IMR-90 (cell line): ENCODE measurements around the gene ANKH. TPM values are rescaled to one million over a fixed set of nuclear protein-coding genes. Genes with fewer than 3 reads are reported as not detected.

Experiments used
- ATAC-seq: fragments of 200-7000 bp; cut with Tn5 transposase; 2 replicates; pipeline ENCODE4 v1.9.1; 2020; ENCODE audit warnings: low read depth, mild to moderate bottlenecking, moderate library complexity
- BruUV-seq: library from RNA; stranded (reverse); fragments of 400-500 nt; replicated peaks from 2 replicates; lab custom pipeline; 2021; lab: Mats Ljungman, UMichigan
- CTCF ChIA-PET: fragments of 300-600 bp; formaldehyde crosslinking; extraction: SDS; loops from one replicate; lab custom pipeline; 2021; ENCODE audit warnings: antibody characterized with exemption; lab: Yijun Ruan, JAX
- POLR2A ChIA-PET: fragments of 300-600 bp; sonication (Branson Sonifier 250); formaldehyde crosslinking; loops from one replicate; lab custom pipeline; 2022; ENCODE audit warnings: antibody characterized with exemption; ENCODE audit not compliant: unreplicated experiment; lab: Charles Lee
- DNase-seq: peaks from one replicate; pipeline ENCODE4 v3.0.0; 2013
- H2AFZ ChIP-seq: replicated peaks from 2 replicates; pipeline ENCODE3; 2013; ENCODE audit warnings: low read length, mild to moderate bottlenecking; ENCODE audit not compliant: poor library complexity
- H2AK5ac ChIP-seq: 2 replicates; pipeline ENCODE4 v1.6.1; 2013; ENCODE audit warnings: low read depth, low read length, inconsistent platforms
- H2AK9ac ChIP-seq: replicated peaks from 2 replicates; pipeline ENCODE3; 2013; ENCODE audit warnings: mild to moderate bottlenecking, low read depth, low read length, moderate library complexity; ENCODE audit not compliant: poor library complexity
- H2BK120ac ChIP-seq: 2 replicates; pipeline ENCODE4 v1.6.1; 2013; ENCODE audit warnings: low read depth, low read length, inconsistent platforms
- H2BK15ac ChIP-seq: 3 replicates; pipeline ENCODE4 v1.6.1; 2013; ENCODE audit warnings: low read depth, low read length, inconsistent platforms
- H2BK20ac ChIP-seq: 2 replicates; pipeline ENCODE4 v1.6.1; 2013; ENCODE audit warnings: low read depth, mild to moderate bottlenecking, inconsistent platforms, low read length, moderate library complexity
- H2BK5ac ChIP-seq: 2 replicates; pipeline ENCODE4 v1.6.1; 2013; ENCODE audit warnings: mild to moderate bottlenecking, low read depth, low read length, inconsistent platforms; ENCODE audit not compliant: poor library complexity, severe bottlenecking
- H3K14ac ChIP-seq: replicated peaks from 2 replicates; pipeline ENCODE4 v1.6.1; 2013; ENCODE audit warnings: low read depth, low read length, inconsistent platforms
- H3K18ac ChIP-seq: 2 replicates; pipeline ENCODE4 v1.6.1; 2013; ENCODE audit warnings: low read depth, low read length, control low read depth
- H3K23ac ChIP-seq: 2 replicates; pipeline ENCODE4 v1.6.1; 2013; ENCODE audit warnings: low read depth, low read length, inconsistent platforms
- H3K27ac ChIP-seq: 2 replicates; pipeline ENCODE4 v1.5.1; 2013; ENCODE audit warnings: mild to moderate bottlenecking, control low read depth, low read length; ENCODE audit not compliant: insufficient read depth
- H3K27me3 ChIP-seq: 2 replicates; pipeline ENCODE4 v1.6.1; 2013; ENCODE audit warnings: low read length; ENCODE audit not compliant: control insufficient read depth, insufficient read depth
- H3K36me3 ChIP-seq: 2 replicates; pipeline ENCODE4 v1.6.1; 2013; ENCODE audit warnings: low read length, mixed read lengths; ENCODE audit not compliant: control insufficient read depth, insufficient read depth
- H3K4ac ChIP-seq: 2 replicates; pipeline ENCODE4 v1.6.1; 2013; ENCODE audit warnings: low read depth, low read length, inconsistent platforms
- H3K4me1 ChIP-seq: 2 replicates; pipeline ENCODE4 v1.6.1; 2013; ENCODE audit warnings: low read length, mixed read lengths; ENCODE audit not compliant: control insufficient read depth, insufficient read depth
- H3K4me2 ChIP-seq: 2 replicates; pipeline ENCODE4 v1.6.1; 2013; ENCODE audit warnings: low read depth, mild to moderate bottlenecking, control low read depth, low read length, moderate library complexity
- H3K4me3 ChIP-seq: 2 replicates; pipeline ENCODE4 v1.5.1; 2013; ENCODE audit warnings: low read depth, mild to moderate bottlenecking, control low read depth, low read length, moderate library complexity; ENCODE audit not compliant: insufficient read depth
- H3K56ac ChIP-seq: 2 replicates; pipeline ENCODE4 v1.6.1; 2013; ENCODE audit warnings: low read length, inconsistent platforms; ENCODE audit not compliant: insufficient read depth; ENCODE audit errors: extremely low read depth
- H3K79me1 ChIP-seq, 2 experiments: 2 replicates each; pipeline ENCODE4 v1.6.1; 2013; ENCODE audit warnings: low read length in 2 of 2, inconsistent platforms in 1 of 2, low read depth in 1 of 2
- H3K9ac ChIP-seq: 2 replicates; pipeline ENCODE4 v1.6.1; 2013; ENCODE audit warnings: low read depth, low read length, control low read depth
- H3K9me1 ChIP-seq: 2 replicates; pipeline ENCODE4 v1.6.1; 2013; ENCODE audit warnings: low read length, inconsistent platforms; ENCODE audit not compliant: insufficient read depth
- H3K9me3 ChIP-seq: 2 replicates; pipeline ENCODE4 v1.6.1; 2013; ENCODE audit warnings: low read length; ENCODE audit not compliant: control insufficient read depth, insufficient read depth
- H4K20me1 ChIP-seq: 2 replicates; pipeline ENCODE4 v1.6.1; 2013; ENCODE audit warnings: low read length, inconsistent platforms; ENCODE audit not compliant: insufficient read depth
- H4K5ac ChIP-seq: 2 replicates; pipeline ENCODE4 v1.6.1; 2013; ENCODE audit warnings: mild to moderate bottlenecking, low read depth, low read length, control low read depth
- H4K8ac ChIP-seq, 2 experiments: 2 replicates each; pipeline ENCODE4 v1.6.1; 2013; ENCODE audit warnings: low read depth in 2 of 2, low read length in 2 of 2, control low read depth in 1 of 2, inconsistent platforms in 1 of 2
- H4K91ac ChIP-seq: 2 replicates; pipeline ENCODE4 v1.6.1; 2013; ENCODE audit warnings: low read depth, low read length, inconsistent platforms; ENCODE audit not compliant: insufficient read depth
- BHLHE40 ChIP-seq: fragments of 150-350 bp; IDR thresholded peaks from 2 replicates; pipeline ENCODE4 v1.6.1; 2016; ENCODE audit warnings: mild to moderate bottlenecking, low read depth, low read length
- CEBPB ChIP-seq: IDR thresholded peaks from 2 replicates; pipeline ENCODE4 v1.6.1; 2012; ENCODE audit warnings: low read depth, low read length, improper control_type of control experiment
- CHD1 ChIP-seq: IDR thresholded peaks from 2 replicates; pipeline ENCODE4 v1.6.1; 2012; ENCODE audit warnings: low read depth, low read length, improper control_type of control experiment
- ELK1 ChIP-seq: fragments of 150-350 bp; IDR thresholded peaks from 2 replicates; pipeline ENCODE4 v1.6.1; 2016; ENCODE audit warnings: low read depth, mild to moderate bottlenecking, low read length, moderate library complexity, borderline replicate concordance
- FOS ChIP-seq: fragments of 150-350 bp; IDR thresholded peaks from 2 replicates; pipeline ENCODE4 v1.6.1; 2016; ENCODE audit warnings: low read depth, low read length
- MAFK ChIP-seq: IDR thresholded peaks from 2 replicates; pipeline ENCODE4 v1.6.1; 2012; ENCODE audit warnings: low read depth, low read length, improper control_type of control experiment
- MAZ ChIP-seq: IDR thresholded peaks from 2 replicates; pipeline ENCODE4 v1.6.1; 2012; ENCODE audit warnings: low read depth, mild to moderate bottlenecking, low read length, improper control_type of control experiment, moderate library complexity, borderline replicate concordance
- MXI1 ChIP-seq: IDR thresholded peaks from 2 replicates; pipeline ENCODE4 v1.6.1; 2012; ENCODE audit warnings: low read depth, mild to moderate bottlenecking, low read length, moderate library complexity, borderline replicate concordance
- NFE2L2 ChIP-seq: fragments of 150-350 bp; IDR thresholded peaks from 2 replicates; pipeline ENCODE4 v1.6.1; 2016; ENCODE audit warnings: low read depth, mild to moderate bottlenecking, low read length
- POLR2A ChIP-seq: IDR thresholded peaks from 2 replicates; pipeline ENCODE4 v1.6.1; 2012; ENCODE audit warnings: mild to moderate bottlenecking, low read depth, low read length
- RAD21 ChIP-seq: IDR thresholded peaks from 2 replicates; pipeline ENCODE4 v1.6.1; 2012; ENCODE audit warnings: low read length, improper control_type of control experiment
- RCOR1 ChIP-seq: IDR thresholded peaks from 2 replicates; pipeline ENCODE4 v1.6.1; 2012; ENCODE audit warnings: mild to moderate bottlenecking, low read length, improper control_type of control experiment; ENCODE audit not compliant: insufficient replicate concordance
- RFX5 ChIP-seq: IDR thresholded peaks from 2 replicates; pipeline ENCODE4 v1.8.0; 2012; ENCODE audit warnings: low read depth, mild to moderate bottlenecking, low read length, moderate library complexity
- SMC3 ChIP-seq: fragments of 150-350 bp; IDR thresholded peaks from 2 replicates; pipeline ENCODE4 v1.6.1; 2016; ENCODE audit warnings: low read depth, mild to moderate bottlenecking, antibody characterized with exemption, low read length, moderate library complexity
- WGBS, 2 experiments: methylation state at CpG; one replicate each; pipeline versions ENCODE4 v1.1.5 to v1.1.7; 2013; ENCODE audit warnings: missing lambda C conversion rate in 2 of 2; ENCODE audit not compliant: insufficient read length in 1 of 2; ENCODE audit errors: extremely low coverage in 2 of 2; 5-methylcytosine and 5-hydroxymethylcytosine counted together
- dilution Hi-C: fragments of 300-500 bp; cut with HindIII; formaldehyde crosslinking; loops from one replicate; pipeline ENCODE4 v1.14.3; 2018; ENCODE audit warnings: low sequenced_read_pairs; ENCODE audit not compliant: unreplicated experiment
- in situ Hi-C: fragments of 300-500 bp; cut with MboI; formaldehyde crosslinking; loops from 3 replicates; pipeline ENCODE4 v1.14.3; 2019; ENCODE audit warnings: low sequenced_read_pairs, inconsistent platforms, mixed read lengths
- intact Hi-C: fragments of 100-400 bp; cut with micrococcal nuclease; formaldehyde crosslinking; loops from 2 replicates; pipeline ENCODE4 v1.10.0; 2022
- polyA plus RNA-seq, 3 experiments: library from polyadenylated mRNA; depleted of rRNA; stranded (reverse); fragments of >200 nt; gene quantifications; 2 replicates each; pipeline ENCODE4 v1.2.3, GENCODE V29; 2012; ENCODE audit warnings: low replicate concordance in 1 of 3
- total RNA-seq: library from RNA; depleted of rRNA; stranded (reverse); fragments of >200 nt; gene quantifications from 2 replicates; pipeline ENCODE4 v1.2.3, GENCODE V29; 2012
- TF ChIP-seq, protein P1 (sequence below): fragments of 150-350 bp; IDR thresholded peaks from 2 replicates; pipeline ENCODE4 v1.6.1; 2017; ENCODE audit warnings: mild to moderate bottlenecking, antibody characterized with exemption, low read length, low read depth

ANKH gene
- total and polyA plus RNA-seq, 2 of the 4 experiments (the other 2 are of a cell fraction): 5.2 to 17.2 TPM

GRCh38 chr5:14674983-14675854 is 196.4 kb downstream of the ANKH start (continued):
- no peak for TF ChIP-seq MXI1
- TF ChIP-seq CEBPB: no peak

DNA sequence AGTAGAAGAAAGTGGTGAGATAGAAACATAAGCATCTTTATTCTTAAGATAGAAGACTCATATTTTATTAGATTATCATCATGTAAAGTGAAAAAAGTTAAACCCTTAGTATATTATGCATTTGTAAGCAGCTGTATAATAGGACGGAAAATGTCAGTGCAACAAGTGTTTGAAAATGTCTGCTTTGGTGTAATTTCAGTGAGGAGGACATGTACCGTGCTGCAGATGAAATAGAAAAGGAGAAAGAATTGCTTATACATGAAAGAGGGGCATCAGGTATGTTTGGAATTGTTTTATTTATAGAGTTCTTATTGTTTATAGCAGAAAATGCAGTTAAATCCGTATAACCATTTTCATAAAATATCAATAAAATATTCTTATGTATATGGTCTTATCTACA is 198.1 kb downstream of the ANKH start:
- dilution Hi-C loops (no loop called here), in situ Hi-C loops (loop anchor here (25.0 kb wide), 2 partner anchors 561 to 686 kb away; no protein-coding TSS in a partner anchor)

More for the DNA sequence above, 198.1 kb downstream of the ANKH start:
- Histone ChIP-seq H2AK9ac (no peak overlapping the region), H3K56ac (no peak overlapping the region), H3K4me1 (peaks cover 15% of the 10 kb centered on the region), H4K8ac (no peak overlapping the region), H4K91ac (no peak overlapping the region), H3K27ac (no peak overlapping the region), H2BK120ac (no peak overlapping the region), H3K18ac (no peak overlapping the region), H2BK5ac (no peak overlapping the region), H3K4ac (no peak overlapping the region), H3K14ac (no peak overlapping the region), H2AFZ (no peak overlapping the region), H2BK20ac (no peak overlapping the region), H3K9me1 (peaks cover 17% of the 10 kb centered on the region), H3K79me1 (peaks cover 37 to 83% of the 10 kb centered on the region in 2 experiments), H4K20me1 (peaks cover 59% of the 10 kb centered on the region), H2AK5ac (no peak overlapping the region), H3K23ac (no peak overlapping the region), H3K36me3 (peaks cover 8% of the 10 kb centered on the region), H3K27me3 (no peaks in the 10 kb centered on the region), H2BK15ac (no peak overlapping the region), H3K4me3 (no peak overlapping the region), H3K9me3 (no peaks in the 10 kb centered on the region), H3K9ac (no peak overlapping the region), H4K5ac (no peak overlapping the region), H3K4me2 (no peak overlapping the region)
- no TSS peak for BruUV-seq
- no CpG with 5 or more reads among the region's 3 CpGs for WGBS, 2 experiments
- intact Hi-C loops: no loop called here
- DNase-seq: no peak
- ATAC-seq: no peak
- TF ChIP-seq RCOR1 (no peak), NFE2L2 (no peak), SMC3 (no peak), FOS (no peak), MAFK (no peak), RFX5 (no peak), ELK1 (no peak), POLR2A (no peak), BHLHE40 (no peak), RAD21 (no peak), MAZ (no peak), MXI1 (no peak), CHD1 (no peak), CEBPB (no peak)
- TF ChIP-seq, protein P1, sequence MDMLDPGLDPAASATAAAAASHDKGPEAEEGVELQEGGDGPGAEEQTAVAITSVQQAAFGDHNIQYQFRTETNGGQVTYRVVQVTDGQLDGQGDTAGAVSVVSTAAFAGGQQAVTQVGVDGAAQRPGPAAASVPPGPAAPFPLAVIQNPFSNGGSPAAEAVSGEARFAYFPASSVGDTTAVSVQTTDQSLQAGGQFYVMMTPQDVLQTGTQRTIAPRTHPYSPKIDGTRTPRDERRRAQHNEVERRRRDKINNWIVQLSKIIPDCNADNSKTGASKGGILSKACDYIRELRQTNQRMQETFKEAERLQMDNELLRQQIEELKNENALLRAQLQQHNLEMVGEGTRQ: no peak
- ChIA-PET CTCF (interaction anchor here (0.8 kb wide), 1 partner anchor 12 kb away, joined by 4 read pairs; no protein-coding TSS in a partner anchor), POLR2A (no interaction called here)
